HL-60/S4 (cell line): ENCODE measurements around the gene KATNAL1.

Source experiments
- in situ Hi-C: fragments of 300-500 bp; cut with MboI; formaldehyde crosslinking; loops from 2 replicates; pipeline ENCODE4 v1.14.3; 2022; ENCODE audit warnings: low sequenced_read_pairs

The KATNAL1 gene

GRCh38 chr13:30169442-30169841 lies 137.9 kb downstream of the KATNAL1 start:
- in situ Hi-C loops: no loop called here

GRCh38 chr13:30165796-30166195 lies 141.6 kb downstream of the KATNAL1 start:
- in situ Hi-C loops: no loop called here

- in situ Hi-C loops: no loop called here
Measured at GRCh38 chr13:30165071-30165470, 142.3 kb downstream of the KATNAL1 start.

- in situ Hi-C loops: no loop called here
Measured at GRCh38 chr13:30164146-30164545, 143.2 kb downstream of the KATNAL1 start.

GRCh38 chr13:30163441-30163840 lies 143.9 kb downstream of the KATNAL1 start:
- in situ Hi-C loops: no loop called here

GRCh38 chr13:30159446-30159839 lies 147.9 kb downstream of the KATNAL1 start:
- in situ Hi-C loops: no loop called here

- in situ Hi-C loops: no loop called here
Measured at GRCh38 chr13:30158774-30159445, 148.4 kb downstream of the KATNAL1 start.

- in situ Hi-C loops: no loop called here
Measured at GRCh38 chr13:30157616-30157993, 149.7 kb downstream of the KATNAL1 start.

GRCh38 chr13:30156826-30157615 lies 150.3 kb downstream of the KATNAL1 start:
- in situ Hi-C loops: no loop called here

- in situ Hi-C loops: no loop called here
Measured at GRCh38 chr13:30156270-30156669, 151.1 kb downstream of the KATNAL1 start.

- in situ Hi-C loops: no loop called here
Measured at GRCh38 chr13:30154931-30155330, 152.4 kb downstream of the KATNAL1 start.

- in situ Hi-C loops: no loop called here
Measured at GRCh38 chr13:30154531-30154930, 152.8 kb downstream of the KATNAL1 start.

GRCh38 chr13:30153545-30154426 lies 153.6 kb downstream of the KATNAL1 start:
- in situ Hi-C loops: no loop called here
